HG03139 (cell line): ENCODE results near the gene MZT1.
"Not testable (repeated sequence)": the region's sequence is repeated elsewhere in the genome, so short reads cannot be mapped to it uniquely, and the experiment has no call there.

Source experiments
- ATAC-seq: cut with Tn5 transposase; IDR thresholded peaks from one replicate; pipeline ENCODE4 v1.9.1; 2021; ENCODE audit not compliant: unreplicated experiment

Gene MZT1, protein sequence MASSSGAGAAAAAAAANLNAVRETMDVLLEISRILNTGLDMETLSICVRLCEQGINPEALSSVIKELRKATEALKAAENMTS

DNA sequence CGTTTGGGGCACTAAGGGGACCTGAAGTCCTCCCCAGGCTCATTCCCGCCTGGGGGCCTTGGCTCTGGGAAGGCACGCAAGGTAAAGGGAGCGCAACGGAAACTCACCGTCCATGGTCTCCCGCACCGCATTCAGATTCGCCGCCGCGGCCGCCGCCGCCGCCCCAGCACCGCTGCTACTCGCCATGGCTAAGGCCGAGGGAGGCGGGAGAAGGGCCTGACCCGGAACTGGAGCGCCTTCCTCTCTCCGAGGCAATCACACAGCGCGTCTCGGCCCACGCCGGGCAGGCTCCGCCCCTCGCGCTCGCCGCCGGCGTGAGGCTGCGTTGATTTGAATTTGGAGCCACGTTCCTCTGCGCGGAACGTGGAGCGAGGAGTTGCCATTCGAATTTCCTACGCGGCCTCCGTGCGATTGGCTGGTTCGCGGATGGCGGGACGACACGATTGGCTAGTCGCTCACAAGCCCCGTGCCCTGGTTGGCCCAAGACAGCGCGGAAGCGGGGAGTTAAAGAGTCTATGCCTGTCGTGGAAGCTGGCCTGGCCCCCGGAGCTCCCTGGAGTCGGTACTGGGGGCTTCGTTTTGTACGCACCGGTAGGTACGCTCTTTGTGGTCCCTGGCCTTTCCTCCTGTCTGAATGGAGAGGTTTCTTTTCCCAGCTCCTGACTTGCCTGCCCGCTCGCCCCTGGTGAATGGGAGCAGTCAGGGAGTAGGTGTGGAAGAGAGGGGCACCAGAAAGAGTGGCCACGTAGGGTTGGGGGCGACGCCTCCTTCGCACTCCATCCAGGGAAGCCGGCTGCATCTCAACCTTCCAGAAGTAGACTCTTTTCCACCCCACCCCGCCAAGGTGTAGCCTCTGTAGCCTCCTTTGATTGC, at the start of gene MZT1, which contains the start of gene BORA:
Gene MZT1, minus strand, starts transcription at position 213 of the 873 bp plus-strand sequence. Its CDS starts 27 bp downstream, at position 186.
Gene BORA, plus strand, starts transcription at position 507 of the 873 bp plus-strand sequence. CDS start 1,018 bp downstream, outside the sequence.
- peak; percentile 93 for ATAC-seq

DNA sequence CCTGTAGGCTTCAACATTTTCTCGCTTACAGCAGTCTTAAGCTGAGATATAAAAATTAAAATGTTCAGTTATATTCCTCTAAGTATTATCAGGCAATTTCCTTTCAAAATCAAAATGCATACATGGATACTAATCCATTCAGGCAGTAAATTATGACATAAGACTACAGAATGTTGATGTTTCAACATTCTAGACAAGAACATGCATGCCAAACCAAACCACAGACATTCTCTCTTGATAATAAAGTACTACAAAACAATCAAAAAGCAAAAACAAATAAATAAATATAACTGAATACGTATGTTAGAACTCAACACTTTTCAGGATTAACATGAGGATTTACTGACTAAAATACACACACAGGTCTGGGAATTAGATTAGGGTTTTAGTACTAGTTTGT, 46.6 kb upstream of the MZT1 start:
- no peak for ATAC-seq

DNA sequence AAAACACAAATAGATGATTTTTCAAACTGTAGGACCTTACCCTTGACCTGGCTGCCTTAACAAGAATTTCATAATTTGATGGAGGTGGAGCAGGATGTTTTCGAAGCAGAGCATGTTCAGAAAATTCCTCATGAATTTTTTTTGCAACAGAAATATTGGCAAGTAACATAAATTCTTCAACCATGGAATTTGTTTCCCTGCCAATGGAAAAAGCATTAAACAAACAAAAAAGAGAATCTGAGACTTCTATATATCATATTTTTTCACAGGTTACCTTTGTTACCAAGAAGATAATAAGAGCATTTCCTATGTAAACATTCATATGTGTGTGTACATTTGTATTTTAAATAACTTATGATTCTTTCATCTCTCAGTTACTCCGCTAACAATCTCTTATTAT, 36.0 kb upstream of the MZT1 start:
- ATAC-seq, result no peak

DNA sequence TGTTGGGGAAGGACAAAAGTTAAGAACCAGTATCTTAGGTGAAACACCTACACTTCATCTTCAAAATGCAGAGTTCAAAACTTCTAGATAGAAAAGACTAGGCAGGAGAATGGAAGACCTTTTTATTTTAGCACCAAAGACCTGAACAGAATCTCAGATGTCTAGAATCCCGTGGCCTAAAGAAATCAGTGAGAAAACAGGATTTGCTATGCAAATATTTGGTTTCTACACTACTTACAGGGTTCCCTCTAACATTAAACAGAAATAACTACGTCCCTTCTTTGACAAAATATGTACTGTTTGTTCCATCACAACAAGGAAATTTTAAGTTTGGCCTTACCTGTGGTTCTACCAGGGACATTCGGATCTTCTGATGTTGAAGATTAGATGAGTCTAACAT, 32.8 kb upstream of the MZT1 start:
- ATAC-seq, result no peak

DNA sequence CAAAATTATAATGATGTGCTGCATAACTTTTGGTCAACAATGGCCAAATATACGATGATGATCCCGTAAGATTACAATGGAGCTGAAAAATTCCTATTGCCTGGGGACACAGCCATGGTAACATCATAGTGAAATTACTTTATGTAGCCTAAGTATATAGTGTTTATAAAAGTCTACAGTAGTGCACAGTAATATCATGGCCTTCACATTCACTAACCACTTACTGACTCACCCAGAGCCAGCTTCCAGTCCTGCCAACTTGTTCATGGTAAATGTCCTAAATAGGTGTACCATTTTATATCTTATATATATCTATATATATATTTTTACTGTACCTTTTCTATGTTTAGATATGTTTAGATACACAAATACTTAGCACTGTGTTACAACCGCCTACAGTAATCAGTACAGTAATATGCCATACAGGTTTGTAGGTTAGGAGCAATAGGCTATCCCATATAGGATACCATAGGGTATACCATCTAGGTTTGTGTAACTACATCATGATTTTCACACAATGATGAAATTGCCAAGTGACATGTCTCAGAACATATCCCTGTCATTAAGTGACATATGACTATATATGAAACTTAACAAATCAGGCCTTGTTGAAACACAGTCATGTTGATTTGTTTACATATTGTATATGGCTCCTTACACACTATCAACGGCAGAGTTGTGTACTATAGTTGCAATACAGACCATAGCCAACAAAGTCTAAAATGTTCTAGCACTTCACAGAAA, 30.5 kb upstream of the MZT1 start:
- no peak for ATAC-seq

DNA sequence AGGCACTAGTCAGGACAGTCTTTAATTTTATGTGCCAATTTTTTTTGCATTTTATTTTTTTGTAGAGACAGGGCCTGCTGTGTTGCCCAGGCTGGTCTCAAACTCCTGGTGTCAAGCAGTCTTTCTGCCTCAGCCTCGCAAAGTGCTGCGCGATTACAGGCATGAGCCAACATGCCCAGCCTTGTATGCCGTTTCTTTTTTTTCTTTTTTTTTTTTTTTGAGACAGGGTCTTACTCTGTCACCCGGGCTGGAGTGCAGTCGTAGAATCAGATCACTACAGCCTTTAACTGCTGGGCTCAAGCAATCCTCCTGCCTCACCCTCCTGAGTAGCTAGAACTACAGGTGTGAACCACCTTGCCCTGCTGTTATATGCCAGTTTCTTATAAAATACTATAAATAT, 26.7 kb upstream of the MZT1 start:
- ATAC-seq, result no peak

DNA sequence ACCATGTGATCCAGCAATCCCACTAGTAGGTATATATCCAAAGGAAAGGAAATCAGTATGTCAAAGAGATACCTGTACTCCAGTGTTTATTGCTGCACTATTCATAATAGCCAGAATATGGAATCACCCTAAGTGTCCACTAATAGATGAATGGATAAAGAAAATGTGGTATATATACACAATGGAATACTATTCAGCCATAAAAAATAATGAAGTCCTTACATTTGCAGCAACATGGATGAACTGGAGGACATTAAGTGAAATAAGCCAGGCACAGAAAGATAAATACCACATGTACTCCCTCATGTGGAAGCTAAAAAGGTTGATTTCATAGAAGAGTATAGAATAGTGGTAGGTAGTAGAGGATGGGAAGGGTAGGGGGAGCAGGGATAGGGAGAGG, 23.8 kb upstream of the MZT1 start:
- no peak for ATAC-seq

DNA sequence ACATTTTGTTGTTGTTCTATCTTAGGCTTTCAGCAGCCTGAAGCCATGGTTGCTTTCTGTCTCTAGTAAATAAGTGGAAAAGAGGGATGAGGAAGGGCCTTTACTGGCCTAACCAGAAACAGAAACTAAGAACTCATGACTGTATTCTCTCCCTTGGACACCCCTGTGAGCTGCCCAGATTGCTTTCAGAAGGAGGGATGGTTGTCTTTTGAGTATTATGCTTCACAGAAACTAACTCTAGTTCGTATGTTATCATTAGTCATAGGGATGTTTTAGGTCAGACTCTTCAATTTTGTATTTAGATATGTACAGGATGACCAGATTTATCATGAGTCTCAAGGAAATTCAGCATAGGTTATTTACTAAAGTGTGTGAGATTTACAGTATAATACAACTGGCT, 17.8 kb upstream of the MZT1 start:
- ATAC-seq, result no peak

DNA sequence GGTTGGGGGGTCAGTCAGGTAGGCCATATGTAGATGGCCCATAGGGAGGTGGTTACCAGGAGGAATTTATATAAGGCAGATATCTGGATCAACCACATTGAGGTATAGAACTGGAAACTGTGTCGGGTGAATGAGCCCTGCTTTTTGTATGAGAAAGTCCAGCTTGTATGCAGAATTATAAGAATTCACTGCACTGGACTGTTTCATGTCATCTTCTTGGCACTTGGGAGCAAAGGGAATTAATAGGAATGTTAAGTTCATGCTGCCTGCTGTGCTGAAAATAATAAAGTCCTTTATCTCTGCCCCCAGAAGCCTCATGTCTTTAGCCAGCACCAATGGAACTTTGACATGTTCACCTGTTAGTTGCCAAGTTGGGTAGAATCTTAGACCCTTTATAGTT, 12.6 kb upstream of the MZT1 start:
- ATAC-seq, result no peak

DNA sequence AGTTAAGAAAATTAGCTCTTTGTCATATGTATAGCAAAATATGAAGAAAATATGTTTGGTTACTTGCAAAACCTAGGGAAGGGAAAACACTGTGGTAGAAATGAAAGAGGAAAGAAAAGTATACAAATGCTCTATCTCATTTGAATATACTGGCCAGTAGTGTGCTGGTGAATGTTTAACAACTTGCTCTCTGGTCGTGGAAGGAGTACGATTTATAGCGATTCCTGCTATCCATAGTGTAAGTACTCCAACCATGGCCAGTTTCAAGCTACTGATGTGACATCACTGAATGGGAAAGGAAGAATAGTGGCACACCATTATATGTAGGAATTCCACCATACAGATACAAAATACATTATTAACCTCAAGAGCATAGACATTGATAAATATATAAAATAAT, 9.6 kb upstream of the MZT1 start:
- no peak for ATAC-seq

DNA sequence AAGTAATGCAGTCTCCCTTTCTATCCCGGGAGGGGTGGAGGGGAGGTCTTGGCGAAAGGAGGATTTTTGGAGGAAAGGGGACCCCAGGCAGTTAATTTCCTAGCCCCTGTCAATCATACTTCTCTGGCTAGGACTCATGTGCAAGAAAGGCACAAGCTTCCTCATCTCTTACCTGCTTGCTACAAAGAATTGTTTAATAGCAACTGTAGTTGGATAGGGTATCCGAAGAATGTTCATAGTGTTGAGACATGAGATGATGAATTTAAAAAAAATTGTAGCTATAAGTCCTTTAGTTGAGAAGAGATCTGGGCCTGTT, 819 bp upstream of the MZT1 start:
- no peak for ATAC-seq

DNA sequence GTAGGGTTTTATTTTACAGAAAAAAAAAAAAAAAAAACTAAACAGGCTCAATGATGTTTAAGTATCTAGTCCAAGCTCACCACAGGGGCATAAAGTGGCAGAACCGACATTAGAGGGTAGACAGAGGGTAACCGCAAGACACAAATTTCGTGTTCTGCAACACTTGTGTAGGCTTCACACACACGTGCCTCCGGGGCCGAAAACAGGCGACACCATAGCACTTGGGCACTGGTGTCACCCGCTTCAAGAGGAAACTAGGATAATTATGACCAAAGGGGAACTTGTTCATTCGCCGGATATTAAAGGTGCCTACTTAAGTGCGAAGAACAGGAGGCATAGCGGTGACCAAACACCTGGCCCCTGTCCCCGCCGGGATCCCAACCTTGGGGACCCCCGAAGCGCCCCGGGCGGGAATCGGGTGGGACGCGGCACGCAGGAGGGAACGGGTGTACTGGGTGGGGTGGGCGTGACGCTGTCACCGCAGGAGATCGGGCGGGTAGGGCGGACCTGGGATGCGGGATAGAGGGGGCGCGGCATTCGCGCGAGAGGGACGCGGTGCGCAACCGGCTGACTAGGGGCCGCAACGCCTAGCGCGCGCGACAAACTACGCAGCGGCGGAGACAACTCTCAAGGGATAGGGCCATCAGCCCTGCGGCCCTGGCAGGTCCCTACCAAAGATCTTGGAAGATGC, 558 bp downstream of the MZT1 start:
- ATAC-seq, result peak; percentile 27

DNA sequence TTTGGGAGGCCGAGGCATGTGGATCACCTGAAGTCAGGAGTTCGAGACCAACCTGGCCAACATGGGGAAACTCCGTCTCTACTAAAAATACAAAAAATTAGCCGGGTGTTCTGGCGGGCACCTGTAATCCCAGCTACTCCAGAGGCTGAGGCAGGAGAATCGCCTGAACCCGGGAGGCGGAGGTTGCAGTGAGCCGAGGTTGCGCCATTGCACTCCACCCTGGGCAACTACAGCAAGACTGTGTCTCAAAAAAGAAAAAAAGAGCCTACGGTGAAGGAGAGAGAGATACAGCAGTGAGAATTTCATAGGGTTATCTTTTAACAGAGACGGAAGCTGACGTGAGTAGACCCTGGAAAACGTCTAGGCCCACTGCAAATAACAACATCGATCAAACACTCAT, 1.2 kb downstream of the MZT1 start:
- ATAC-seq, result not testable (repeated sequence)

DNA sequence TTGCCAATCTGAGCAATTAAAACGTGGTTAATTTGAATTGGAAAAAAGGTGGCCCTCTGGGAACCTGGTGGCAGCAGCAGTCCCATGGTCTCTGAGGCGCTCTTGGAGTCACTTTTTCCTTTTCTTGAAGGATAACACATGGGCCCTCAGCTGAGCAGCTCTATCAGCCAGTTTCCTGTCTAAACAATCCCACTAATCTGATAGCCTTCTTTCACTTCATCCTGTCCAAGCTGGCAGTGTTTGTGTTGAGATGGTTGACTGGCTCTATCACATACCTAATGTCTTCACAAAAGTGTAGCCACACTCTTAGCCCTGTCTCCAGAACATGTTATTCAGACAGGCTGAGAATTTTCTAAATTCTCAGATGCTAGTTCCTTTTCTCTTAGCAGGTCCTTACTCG, 10.7 kb downstream of the MZT1 start:
- ATAC-seq, result no peak

DNA sequence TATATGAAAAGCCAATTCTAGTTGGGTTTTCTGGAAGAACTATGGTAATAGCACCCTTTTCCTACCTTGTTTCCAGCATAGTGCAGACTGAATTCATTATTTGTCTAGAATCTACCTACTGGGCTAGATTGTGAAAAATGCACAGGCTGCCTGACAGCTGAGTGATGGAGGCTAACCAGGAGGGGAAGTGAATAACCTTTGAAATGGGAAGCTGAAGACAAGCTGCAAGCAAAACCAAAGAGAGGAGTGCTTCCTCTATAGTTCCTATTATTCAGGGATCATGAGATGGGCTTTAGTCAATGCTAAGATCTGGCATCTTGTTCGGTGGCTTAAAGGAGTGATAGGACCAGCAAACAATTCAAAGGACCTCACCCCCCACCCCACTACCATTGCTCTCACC, 26.9 kb downstream of the MZT1 start:
- ATAC-seq, result no peak

DNA sequence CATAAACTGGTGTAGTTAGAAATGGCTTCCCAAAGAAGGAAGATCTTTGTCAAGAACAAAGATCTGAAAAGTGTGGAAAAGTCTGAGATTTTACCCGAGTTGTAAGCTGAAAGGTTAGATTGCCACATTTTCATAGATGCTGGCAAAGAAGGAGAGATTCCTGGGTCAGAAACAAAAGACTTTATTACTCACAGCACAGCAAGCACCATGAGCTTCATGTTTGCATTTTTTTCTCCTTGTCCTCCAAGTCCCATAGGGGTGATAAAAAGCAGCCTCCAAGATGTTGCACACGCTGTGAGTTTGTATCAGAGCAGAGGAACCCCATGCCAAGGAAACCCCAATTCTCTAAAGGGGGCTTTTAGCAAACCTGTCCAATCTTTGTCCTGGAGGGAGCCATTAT, 29.3 kb downstream of the MZT1 start:
- no peak for ATAC-seq

DNA sequence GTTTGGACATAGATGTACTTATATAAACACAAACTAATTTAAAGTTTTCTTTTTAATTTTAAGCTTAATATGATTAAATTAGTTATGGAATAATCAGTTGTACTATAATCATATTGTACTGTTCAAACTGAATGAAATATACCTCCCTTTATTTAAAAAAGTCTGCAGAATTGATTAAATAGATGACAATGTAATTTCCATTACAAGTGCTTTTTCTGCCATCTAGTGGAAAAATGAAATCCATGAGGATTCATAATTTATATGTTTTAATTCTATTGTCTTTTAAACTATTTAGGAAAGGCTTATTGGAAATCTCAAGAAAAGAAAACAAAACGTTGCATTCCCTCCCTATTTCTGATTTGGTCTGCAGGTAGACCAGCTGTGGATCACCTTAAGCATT, 30.9 kb downstream of the MZT1 start:
- no peak for ATAC-seq

DNA sequence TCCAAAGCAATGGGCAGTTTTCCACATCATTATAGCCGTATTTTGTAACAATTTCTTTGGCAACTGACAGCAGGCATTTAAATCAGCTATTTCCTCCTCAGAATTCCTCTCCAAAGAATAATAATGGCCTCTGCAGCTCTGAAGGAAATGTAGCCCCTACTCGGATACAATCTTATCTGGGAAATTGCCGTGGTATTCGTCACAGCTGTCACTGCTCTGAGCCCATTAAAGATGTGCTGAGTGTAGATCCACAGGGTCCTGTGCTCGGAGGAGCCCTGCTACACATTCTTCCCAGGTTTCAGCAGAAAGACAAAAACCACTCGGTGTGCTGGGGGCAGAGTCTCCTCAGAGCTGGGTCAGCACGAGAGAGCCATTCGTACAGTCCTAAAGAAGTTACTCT, 33.1 kb downstream of the MZT1 start:
- no peak for ATAC-seq

DNA sequence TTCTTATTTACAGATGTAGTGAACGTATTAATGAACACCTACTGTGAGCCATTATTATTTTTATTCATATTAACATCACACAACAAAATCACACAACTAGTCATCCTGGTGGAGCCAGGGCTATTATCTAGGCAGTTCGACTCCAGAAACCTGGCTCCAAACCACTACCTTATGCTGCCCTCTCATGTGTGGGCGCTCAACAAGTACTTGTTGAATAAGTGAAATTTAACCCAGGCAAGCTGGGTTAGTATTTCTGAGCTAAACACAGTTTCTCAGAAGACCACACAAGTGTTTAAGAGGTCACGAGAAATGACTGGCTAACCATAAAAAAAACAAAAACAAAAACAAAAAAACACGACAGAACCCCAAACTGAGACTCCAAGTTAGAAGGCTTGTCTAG, 33.6 kb downstream of the MZT1 start:
- ATAC-seq, result no peak

DNA sequence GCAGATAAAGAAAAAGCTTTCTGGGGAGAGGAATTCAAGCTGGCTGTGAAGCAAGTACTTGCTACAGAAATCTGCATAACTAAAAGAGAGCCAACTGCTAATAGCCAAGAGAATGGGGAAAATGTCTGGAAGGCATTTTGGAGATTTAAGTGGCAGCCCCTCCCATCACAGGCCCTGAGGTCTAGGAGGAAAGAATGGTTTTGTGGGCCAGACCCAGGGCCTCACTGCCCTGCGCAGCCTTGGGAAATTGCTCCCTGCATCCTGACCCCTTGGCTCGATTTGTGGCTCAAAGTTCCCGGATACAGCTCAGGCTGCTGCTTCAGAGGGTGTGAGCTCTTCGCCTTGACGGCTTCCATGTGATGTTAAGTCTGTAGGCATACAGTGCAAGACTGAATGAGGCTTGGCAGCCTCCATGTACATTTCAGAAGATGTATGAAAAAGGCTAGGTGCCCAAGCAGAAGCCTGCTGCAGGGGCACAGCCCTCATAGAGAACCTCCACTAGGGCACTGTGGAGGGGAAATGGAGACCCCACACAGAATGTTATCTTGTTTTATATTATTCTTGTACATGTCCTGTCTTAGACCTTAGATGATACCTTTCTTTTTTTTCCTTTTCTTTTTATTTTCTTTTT, 34.4 kb downstream of the MZT1 start:
- no peak for ATAC-seq

DNA sequence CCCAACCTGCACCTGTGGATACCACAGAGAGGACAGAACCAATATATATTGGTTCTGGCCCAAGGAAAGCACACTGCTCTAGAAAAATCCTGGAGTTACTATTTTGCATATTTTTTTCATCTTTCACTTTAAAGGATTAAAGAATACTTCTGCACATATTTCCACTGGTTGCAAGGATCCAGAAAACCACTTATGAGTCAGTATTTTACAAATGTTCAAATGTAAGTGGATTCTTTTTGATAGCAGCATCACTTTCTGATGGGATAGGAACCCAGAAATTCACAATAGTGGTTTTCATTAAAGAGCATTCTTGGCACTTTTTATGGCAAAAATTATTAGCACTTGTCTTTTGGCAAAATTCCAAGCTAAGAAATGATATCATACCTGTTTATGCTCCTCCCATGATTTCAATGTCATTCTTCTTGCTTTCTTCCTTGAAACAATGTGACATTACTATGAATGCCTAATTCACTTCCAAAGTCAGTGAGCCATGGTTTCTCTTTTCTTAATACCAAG, 38.2 kb downstream of the MZT1 start:
- ATAC-seq, result no peak
